RKO (cell line): Measurements from ENCODE around the gene TUBD1.
"Not testable (repeated sequence)": the region's sequence is repeated elsewhere in the genome, so short reads cannot be mapped to it uniquely, and the experiment has no call there.

ENCODE experiments used
- DNase-seq: peaks from one replicate; pipeline ENCODE4 v3.0.0-alpha.2; 2016; ENCODE audit warnings: low spot score

Gene TUBD1

GRCh38 chr17:59874376-59874775, 18.4 kb downstream of the TUBD1 start:
- no peak for DNase-seq

DNA sequence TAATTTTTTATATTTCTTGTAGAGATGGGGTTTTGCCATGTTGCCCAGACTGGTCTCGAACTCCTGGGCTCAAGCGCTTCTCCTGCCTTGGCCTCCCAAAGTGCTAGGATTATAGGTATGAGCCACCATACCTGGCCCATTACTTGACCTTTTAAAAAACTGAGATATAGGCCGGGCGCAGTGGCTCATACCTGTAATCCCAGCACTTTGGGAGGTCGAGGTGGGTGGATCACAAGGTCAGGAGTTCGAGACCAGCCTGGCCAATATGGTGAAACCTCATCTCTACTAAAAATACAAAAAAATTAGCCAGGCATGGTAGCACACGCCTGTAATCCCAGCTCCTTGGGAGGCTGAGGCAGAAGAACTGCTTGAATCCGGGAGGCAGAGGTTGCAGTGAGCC, 19.3 kb downstream of the TUBD1 start:
- not testable (repeated sequence) for DNase-seq

GRCh38 chr17:59872351-59872750, 20.4 kb downstream of the TUBD1 start:
- no peak for DNase-seq

DNA sequence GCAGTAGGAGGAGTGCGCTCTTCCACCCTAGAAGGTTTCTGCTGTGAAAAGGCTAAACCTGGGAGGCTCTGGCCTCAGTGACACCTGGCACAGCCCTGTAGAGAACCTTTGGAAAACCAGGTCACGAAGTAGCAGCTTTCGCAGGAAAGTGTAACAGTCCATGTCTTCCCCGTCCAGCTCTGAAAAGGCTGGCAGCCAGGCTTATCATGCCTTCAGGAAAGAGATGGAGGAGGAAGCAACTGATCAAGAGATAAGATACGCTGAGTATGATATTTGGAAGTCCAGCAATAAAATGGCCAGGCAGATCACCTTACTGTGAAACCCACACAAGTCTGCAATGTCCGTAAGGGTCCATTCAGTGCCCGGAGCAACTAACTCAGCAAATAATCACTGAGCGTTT, 22.3 kb downstream of the TUBD1 start:
- no peak for DNase-seq

DNA sequence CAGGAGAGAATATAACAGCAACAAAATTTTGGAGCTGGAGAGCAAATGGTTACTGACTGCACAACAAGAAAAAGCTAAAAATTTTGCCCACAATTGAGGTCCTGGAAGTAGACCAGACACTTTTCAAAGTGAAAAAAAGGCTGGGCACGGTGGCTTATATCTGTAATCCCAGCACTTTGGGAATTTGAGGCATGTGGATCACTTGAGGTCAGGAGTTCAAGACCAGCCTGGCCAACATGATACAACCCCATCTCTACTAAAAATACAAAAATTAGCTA, 22.9 kb downstream of the TUBD1 start:
- no peak for DNase-seq

GRCh38 chr17:59863616-59864015, 29.1 kb downstream of the TUBD1 start:
- DNase-seq, result no peak

GRCh38 chr17:59859444-59860025, 33.2 kb downstream of the TUBD1 start:
- DNase-seq, result peak; percentile 67

DNA sequence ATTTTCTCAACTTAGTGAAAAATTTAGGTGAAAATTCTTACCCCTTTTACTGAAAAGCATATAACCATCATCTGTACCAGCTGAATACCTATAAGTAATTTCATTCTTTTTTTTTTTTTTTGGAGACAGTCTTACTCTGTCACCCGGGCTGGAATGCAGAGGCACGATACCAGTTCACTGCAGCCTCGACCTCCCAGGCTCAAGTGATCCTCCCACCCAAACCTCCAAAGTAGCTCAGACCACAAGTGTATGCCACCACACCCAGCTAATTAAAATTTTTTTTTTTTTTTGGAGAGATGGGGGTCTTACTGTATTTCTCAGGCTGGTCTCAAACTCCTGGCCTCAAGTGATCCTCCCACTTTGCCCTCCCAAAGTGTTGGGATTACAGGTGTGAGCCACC, 33.8 kb downstream of the TUBD1 start:
- DNase-seq, result no peak

DNA sequence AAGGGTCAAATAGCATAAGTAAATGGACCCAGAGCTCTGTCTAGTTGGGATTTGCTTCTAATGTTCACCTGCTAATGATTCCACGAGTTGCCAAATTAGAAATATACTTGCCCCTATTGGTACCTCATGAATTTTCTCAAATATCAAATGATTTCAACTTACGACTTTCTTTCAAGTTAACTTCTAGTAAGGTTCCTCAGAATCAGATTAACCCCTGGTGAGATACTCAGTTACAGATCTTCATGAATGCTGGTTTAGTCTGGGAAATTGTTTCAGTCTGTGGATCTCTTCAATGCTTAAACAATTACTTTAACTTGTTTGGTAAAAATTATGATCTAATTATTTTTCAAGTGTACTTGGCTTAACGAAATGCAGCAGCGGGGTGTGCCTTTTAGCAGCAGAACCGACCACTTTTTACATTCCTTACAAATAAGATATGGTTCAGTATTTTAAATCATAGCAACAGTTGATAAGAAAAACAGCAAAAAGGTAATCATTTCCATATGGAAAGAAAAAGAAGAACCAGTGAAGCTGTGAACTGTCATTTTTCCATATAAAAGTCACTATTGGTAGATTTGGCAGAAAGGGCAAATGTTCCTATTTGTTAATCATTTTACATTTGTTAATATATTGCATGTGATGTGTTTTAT, 34.5 kb downstream of the TUBD1 start:
- DNase-seq, result no peak

DNA sequence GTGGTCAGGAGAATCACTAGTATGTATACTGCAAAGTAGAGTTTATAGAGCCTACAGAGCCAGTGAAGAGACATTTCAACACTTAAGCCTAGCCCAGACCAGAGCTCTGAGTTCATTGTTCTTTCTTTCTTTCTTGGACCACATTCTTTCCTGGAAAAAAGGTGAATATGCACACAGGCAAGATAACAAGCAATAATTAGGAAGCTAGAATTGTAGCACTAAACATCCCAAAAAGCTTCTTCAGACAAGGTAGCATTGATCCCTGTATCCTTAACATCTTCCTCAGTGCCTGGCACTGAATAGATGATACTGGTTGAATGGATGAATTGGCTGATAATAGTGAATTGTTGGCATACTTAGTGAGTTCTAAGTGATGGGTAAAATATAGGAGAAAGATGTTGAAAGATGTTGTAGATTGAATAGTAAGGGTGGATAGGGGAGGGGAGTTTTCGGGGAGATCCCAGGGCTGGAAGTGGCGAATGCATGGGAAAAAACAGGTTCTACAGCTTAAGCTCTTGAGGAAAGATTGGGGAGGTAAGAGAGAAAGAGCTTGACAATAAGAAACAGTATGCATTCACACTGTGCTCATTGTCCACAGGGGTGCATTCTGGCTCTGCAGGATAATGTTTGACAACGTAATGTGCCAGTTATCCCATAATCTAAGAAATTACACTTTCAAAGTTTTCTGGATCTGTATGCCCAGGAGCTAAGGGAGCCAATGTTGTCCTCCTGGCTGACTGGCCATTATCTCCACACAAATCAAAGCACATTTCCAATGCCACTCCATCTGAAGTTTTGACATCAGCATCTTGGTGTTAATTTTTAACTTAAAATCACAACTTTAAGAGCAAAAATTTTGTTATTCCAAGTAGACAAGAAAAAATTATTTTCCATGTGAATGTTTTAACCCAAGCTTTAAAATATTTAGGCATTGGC, 35.6 kb downstream of the TUBD1 start:
- DNase-seq, result no peak

GRCh38 chr17:59853919-59854729, 38.6 kb downstream of the TUBD1 start:
- DNase-seq, result not testable (repeated sequence)

- DNase-seq, result peak; percentile 93
Observed at GRCh38 chr17:59853168-59853918, 39.4 kb downstream of the TUBD1 start.

DNA sequence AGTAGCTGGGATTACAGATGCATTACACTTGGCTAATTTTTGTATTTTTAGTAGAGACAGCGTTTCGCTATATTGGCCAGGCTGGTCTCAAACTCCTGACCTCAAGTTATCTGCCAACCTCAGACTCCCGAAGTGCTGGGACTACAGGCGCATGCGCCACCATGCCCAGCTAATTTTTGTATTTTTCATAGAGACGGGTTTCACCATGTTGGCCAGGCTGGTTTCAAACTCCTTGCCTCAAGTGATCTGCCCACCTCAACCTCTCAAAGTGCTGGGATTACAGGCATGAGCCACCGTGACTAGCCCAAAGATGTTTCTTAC, 39.9 kb downstream of the TUBD1 start:
- not testable (repeated sequence) for DNase-seq

DNA sequence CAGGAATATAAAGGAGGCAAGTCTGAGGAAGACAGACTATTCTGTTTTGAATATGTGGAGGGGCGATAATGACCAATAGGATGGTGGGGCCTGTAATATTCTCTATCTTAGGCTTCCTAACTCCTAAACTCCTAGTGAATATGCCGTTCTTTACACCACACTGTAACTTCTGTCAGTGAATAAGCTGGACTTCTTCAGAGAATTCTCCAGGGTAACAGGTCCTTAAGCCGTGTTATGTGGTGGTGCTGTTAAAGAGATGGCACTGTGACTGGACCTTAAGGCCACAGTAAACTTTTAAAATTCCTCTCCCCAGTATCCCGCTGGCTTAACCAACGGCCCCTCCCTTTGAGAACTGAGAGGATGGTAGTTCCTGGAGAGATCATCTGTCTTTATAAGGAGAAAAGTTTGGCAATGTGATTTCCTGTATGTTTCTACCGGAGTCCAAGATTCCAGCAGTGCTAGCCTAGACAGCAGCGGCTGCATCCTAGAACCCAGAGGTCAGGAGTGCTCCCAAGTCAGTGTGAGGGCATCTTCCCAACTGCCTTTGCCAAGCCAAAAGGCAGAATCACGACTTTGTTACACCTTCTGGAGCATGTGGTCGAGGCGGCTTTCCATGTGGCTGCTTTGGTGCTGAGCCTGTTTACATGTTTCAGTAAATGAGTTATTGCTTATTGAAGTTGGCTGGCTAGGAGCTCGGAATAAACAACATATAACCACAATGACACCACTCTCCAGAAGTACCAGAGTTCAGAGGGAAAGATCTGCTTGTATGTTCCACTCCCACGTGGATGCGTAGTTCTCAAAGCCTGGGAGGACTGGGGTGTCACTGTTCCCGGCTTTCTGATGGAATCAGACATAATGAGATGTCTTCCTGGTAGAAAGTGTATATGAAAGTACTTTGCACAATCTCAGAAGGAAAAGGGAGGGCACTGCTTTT, 41.0 kb downstream of the TUBD1 start:
- no peak for DNase-seq

DNA sequence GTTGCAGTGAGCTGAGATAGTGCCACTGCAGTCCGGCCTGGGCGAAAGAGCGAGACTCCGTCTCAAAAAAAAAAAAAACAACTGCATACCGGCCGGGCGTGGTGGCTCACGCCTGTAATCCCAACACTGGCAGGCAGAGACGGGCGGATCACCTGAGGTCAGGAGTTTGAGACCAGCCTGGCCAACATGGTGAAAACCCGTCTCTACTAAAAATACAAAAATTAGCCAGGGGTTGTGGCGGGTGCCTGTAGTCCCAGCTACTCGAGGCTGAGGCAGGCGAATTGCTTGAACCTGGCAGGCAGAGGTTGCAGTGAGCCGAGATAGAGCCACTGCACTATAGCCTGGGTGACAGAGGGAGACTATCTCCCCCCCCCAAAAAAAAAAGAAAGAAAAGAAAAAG, 42.4 kb downstream of the TUBD1 start:
- DNase-seq, result not testable (repeated sequence)

- no peak for DNase-seq
Observed at GRCh38 chr17:59848778-59849177, 44.0 kb downstream of the TUBD1 start.

- DNase-seq, result no peak
Observed at GRCh38 chr17:59848385-59848668, 44.4 kb downstream of the TUBD1 start.

GRCh38 chr17:59846394-59847165, 46.2 kb downstream of the TUBD1 start:
- DNase-seq, result no peak

GRCh38 chr17:59845595-59846393, 46.9 kb downstream of the TUBD1 start:
- peak; percentile 67 for DNase-seq
